ENCODE results near the gene PNMA6E.

PNMA6E gene

GRCh38 chrX:153401133-153401764 is at the start of gene PNMA6E:
Gene PNMA6E (minus strand): TSS chrX:153401350. CDS start chrX:153398849, 2,501 bp downstream.
- no peak for DNase-seq

GRCh38 chrX:153450949-153451277 is 49.8 kb upstream of the PNMA6E start:
- DNase-seq, result no peak

- DNase-seq, result no peak
Observed at GRCh38 chrX:153450114-153450948, 49.2 kb upstream of the PNMA6E start.

GRCh38 chrX:153449368-153450113 is 48.4 kb upstream of the PNMA6E start:
- DNase-seq, result no peak

GRCh38 chrX:153448556-153449367 is 47.6 kb upstream of the PNMA6E start:
- DNase-seq, result no peak

GRCh38 chrX:153447581-153447960 is 46.4 kb upstream of the PNMA6E start:
- DNase-seq, result no peak

GRCh38 chrX:153446950-153447580 is 45.9 kb upstream of the PNMA6E start:
- DNase-seq, result no peak

GRCh38 chrX:153446636-153446936 is 45.4 kb upstream of the PNMA6E start:
- no peak for DNase-seq

GRCh38 chrX:153445856-153446635 is 44.9 kb upstream of the PNMA6E start, which contains the start of gene TREX2:
Gene TREX2 (minus strand): TSS chrX:153446056. CDS start chrX:153445430, 626 bp downstream.
- DNase-seq, result no peak

GRCh38 chrX:153445106-153445855 is 44.1 kb upstream of the PNMA6E start:
- DNase-seq, result no peak

- no peak for DNase-seq
Observed at GRCh38 chrX:153444333-153445011, 43.3 kb upstream of the PNMA6E start.

- no peak for DNase-seq
Observed at GRCh38 chrX:153443476-153444332, 42.6 kb upstream of the PNMA6E start.

GRCh38 chrX:153442463-153442862 is 41.3 kb upstream of the PNMA6E start:
- DNase-seq, result no peak

- DNase-seq, result no peak
Observed at GRCh38 chrX:153441981-153442380, 40.8 kb upstream of the PNMA6E start.

GRCh38 chrX:153441296-153441695 is 40.1 kb upstream of the PNMA6E start:
- no peak for DNase-seq

- DNase-seq, result no peak
Observed at GRCh38 chrX:153440556-153441135, 39.5 kb upstream of the PNMA6E start.

GRCh38 chrX:153439977-153440376 is 38.8 kb upstream of the PNMA6E start:
- DNase-seq, result no peak

GRCh38 chrX:153438532-153438931 is 37.4 kb upstream of the PNMA6E start:
- no peak for DNase-seq

GRCh38 chrX:153435845-153436244 is 34.7 kb upstream of the PNMA6E start:
- no peak for DNase-seq
